PC-3 (cell line): Measurements from ENCODE around the gene TRIM49D2.
"Not testable (repeated sequence)": the region's sequence is repeated elsewhere in the genome, so short reads cannot be mapped to it uniquely, and the experiment has no call there.

Experiments
- EZH2 ChIP-seq: fragments of 300-600 bp; sonication (generic); IDR thresholded peaks from one replicate; pipeline ENCODE4 v1.6.1; 2017; ENCODE audit warnings: antibody characterized with exemption, mild to moderate bottlenecking, low read length; ENCODE audit not compliant: unreplicated experiment
- EZH2phosphoT487 ChIP-seq: fragments of 300-600 bp; sonication (generic); IDR thresholded peaks from 2 replicates; pipeline ENCODE4 v1.6.1; 2018; ENCODE audit warnings: mild to moderate bottlenecking, antibody characterized with exemption, low read length, borderline replicate concordance
- TF ChIP-seq, protein P1 (sequence below): fragments of 300-600 bp; sonication (generic); conservative IDR thresholded peaks from 2 replicates; pipeline ENCODE4 v1.5.1; 2017; ENCODE audit warnings: antibody characterized with exemption, low read depth, mild to moderate bottlenecking, low read length

DNA sequence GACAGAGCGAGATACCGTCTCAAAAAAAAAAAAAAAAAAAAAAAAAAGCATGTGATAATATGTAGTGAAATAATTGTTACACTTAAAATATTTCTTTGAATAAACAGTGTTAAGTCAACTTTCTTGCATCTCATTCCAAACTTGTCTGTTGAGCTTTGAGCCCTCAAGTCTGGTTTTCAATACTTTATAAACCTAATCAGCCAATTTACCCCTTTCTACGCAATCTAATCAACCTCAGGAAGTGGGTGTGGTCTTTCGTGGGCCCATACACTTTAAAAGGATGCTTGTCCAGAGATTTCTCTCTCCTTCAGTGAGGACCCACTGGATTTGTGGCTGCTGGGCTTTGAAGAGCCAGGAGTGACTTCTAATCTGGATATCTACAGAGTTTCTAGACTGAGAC is 41.9 kb downstream of the TRIM49D2 start, which contains the start of gene TRIM64:
- TF ChIP-seq EZH2phosphoT487, EZH2: not testable (repeated sequence)
- TF ChIP-seq, protein P1, sequence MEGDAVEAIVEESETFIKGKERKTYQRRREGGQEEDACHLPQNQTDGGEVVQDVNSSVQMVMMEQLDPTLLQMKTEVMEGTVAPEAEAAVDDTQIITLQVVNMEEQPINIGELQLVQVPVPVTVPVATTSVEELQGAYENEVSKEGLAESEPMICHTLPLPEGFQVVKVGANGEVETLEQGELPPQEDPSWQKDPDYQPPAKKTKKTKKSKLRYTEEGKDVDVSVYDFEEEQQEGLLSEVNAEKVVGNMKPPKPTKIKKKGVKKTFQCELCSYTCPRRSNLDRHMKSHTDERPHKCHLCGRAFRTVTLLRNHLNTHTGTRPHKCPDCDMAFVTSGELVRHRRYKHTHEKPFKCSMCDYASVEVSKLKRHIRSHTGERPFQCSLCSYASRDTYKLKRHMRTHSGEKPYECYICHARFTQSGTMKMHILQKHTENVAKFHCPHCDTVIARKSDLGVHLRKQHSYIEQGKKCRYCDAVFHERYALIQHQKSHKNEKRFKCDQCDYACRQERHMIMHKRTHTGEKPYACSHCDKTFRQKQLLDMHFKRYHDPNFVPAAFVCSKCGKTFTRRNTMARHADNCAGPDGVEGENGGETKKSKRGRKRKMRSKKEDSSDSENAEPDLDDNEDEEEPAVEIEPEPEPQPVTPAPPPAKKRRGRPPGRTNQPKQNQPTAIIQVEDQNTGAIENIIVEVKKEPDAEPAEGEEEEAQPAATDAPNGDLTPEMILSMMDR: not testable (repeated sequence)
